HEK293T (cell line): Measurements from ENCODE around the gene INTS6L.

Source experiments
- CTCF ChIA-PET: fragments of 350-600 bp; formaldehyde crosslinking; extraction: SDS; loops from one replicate; lab custom pipeline; 2021; ENCODE audit warnings: antibody characterized with exemption, inconsistent platforms; lab: Yijun Ruan, JAX
- POLR2A ChIA-PET: fragments of 350-600 bp; formaldehyde crosslinking; extraction: SDS; loops from one replicate; lab custom pipeline; 2020; ENCODE audit warnings: antibody characterized with exemption, inconsistent platforms; lab: Yijun Ruan, JAX
- DNase-seq: peaks from one replicate; pipeline ENCODE4 v3.0.0; 2012; ENCODE audit warnings: mixed read lengths; ENCODE audit errors: extremely low spot score
- FOXK2 ChIP-seq: fragments of 450-650 bp; IDR thresholded peaks from 2 replicates; pipeline ENCODE4 v1.6.1; 2016; ENCODE audit warnings: mild to moderate bottlenecking
- FOXM1 ChIP-seq: fragments of 450-650 bp; IDR thresholded peaks from 2 replicates; pipeline ENCODE4 v1.6.1; 2017; ENCODE audit warnings: mild to moderate bottlenecking, borderline replicate concordance
- L3MBTL2 ChIP-seq: fragments of 450-650 bp; conservative IDR thresholded peaks from 2 replicates; pipeline ENCODE4 v1.6.1; 2016; ENCODE audit warnings: mild to moderate bottlenecking
- SUZ12 ChIP-seq: fragments of 450-650 bp; IDR thresholded peaks from 2 replicates; pipeline ENCODE4 v1.6.1; 2016; ENCODE audit warnings: mild to moderate bottlenecking

Gene INTS6L

DNA sequence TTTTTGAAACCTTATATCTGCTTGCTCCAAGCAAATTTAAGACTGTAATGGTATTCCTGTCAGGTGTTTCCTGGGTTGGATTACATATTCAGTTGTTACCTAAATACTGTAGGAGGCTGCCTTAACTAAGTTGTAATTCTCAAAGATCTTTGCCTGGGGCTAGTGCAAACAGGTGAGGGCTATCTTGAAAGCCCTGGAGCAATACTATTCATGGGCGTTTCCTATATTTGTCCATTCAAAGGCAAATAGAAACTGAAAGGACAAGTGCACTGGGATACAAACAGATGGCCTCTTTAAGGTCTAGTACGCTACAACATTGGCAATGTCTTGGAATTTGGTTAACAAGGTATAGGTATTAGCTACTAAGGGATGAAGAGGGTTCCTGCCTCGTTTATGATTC lies 108.9 kb downstream of the INTS6L start:
- ChIA-PET POLR2A (no interaction called here), CTCF (no interaction called here)
- DNase-seq = no peak
- no peak for TF ChIP-seq SUZ12
- no peak for TF ChIP-seq FOXM1
- TF ChIP-seq FOXK2 = no peak
- TF ChIP-seq L3MBTL2 = no peak
